ENCODE results near the gene RBMS1. TPM values are rescaled to one million over a fixed set of nuclear protein-coding genes. Genes with fewer than 3 reads are reported as not detected.

RBMS1 gene
- total and polyA plus RNA-seq, 2 of the 13 experiments (the other 11 are each of a cell fraction or from before 2014, with no cell fraction given), result 55.5 to 110 TPM

- TF ChIP-seq ZNF878 (CRISPR knock-in tag; IDR thresholded peaks at IDR 0.05), result peak; percentile 52; the same call in 1 of the 2 replicates
- TF ChIP-seq MTA1 (CRISPR knock-in tag; IDR thresholded peaks at IDR 0.05; ENCODE audit: borderline replicate concordance), result peak; percentile 82; the same call in 1 of the 2 replicates
- TF ChIP-seq ZFX (CRISPR knock-in tag; IDR thresholded peaks at IDR 0.05; ENCODE audit: low read depth), result peak; percentile 76
- peak; percentile 89 for TF ChIP-seq ZNF704 (CRISPR knock-in tag; IDR thresholded peaks at IDR 0.05; ENCODE audit: borderline replicate concordance)
- no peak; the same call in 1 of the 2 replicates for TF ChIP-seq ZNF484 (CRISPR knock-in tag; IDR thresholded peaks at IDR 0.05; ENCODE audit: borderline replicate concordance, low read depth)
- TF ChIP-seq HOXD1 (CRISPR knock-in tag; IDR thresholded peaks at IDR 0.05), result no peak
- TF ChIP-seq ZNF792 (CRISPR knock-in tag; IDR thresholded peaks at IDR 0.05), result peak; percentile 24; the same call in 1 of the 2 replicates
- peak; percentile 81; the same call in 1 of the 2 replicates for TF ChIP-seq RAD51 (IDR thresholded peaks at IDR 0.05; ENCODE audit: borderline replicate concordance)
- peak; percentile 85 for TF ChIP-seq ZNF547 (CRISPR knock-in tag; IDR thresholded peaks at IDR 0.05)
- no peak; the same call in 1 of the 2 replicates for TF ChIP-seq POLR2AphosphoS5 (IDR thresholded peaks at IDR 0.05; ENCODE audit: low read depth, low read length)
- TF ChIP-seq KLF12 (CRISPR knock-in tag; IDR thresholded peaks at IDR 0.05; ENCODE audit: borderline replicate concordance), result peak; percentile 69; the same call in 1 of the 2 replicates
- peak; percentile 95; the same call in 1 of the 2 replicates for TF ChIP-seq TOPORS (CRISPR knock-in tag; IDR thresholded peaks at IDR 0.05)
- no peak for TF ChIP-seq RARA (CRISPR knock-in tag; IDR thresholded peaks at IDR 0.05)
- 0 out of 2 replicates have a peak, but pooled peaks have one; percentile 19 for TF ChIP-seq ZNF746 (CRISPR knock-in tag; IDR thresholded peaks at IDR 0.05)
- TF ChIP-seq ZNF205 (CRISPR knock-in tag; IDR thresholded peaks at IDR 0.05), result peak; percentile 39; the same call in 1 of the 2 replicates
- no peak for TF ChIP-seq RBM39 (IDR thresholded peaks at IDR 0.05; ENCODE audit: low read depth, low read length, poor library complexity, severe bottlenecking)
- no peak for TF ChIP-seq MAFG (CRISPR knock-in tag; IDR thresholded peaks at IDR 0.05)
- TF ChIP-seq ZKSCAN1 (IDR thresholded peaks at IDR 0.05; ENCODE audit: low read length), result no peak
- TF ChIP-seq PHB2 (IDR thresholded peaks at IDR 0.05; ENCODE audit: partially characterized antibody), result no peak
- no peak for TF ChIP-seq ZSCAN20 (CRISPR knock-in tag; IDR thresholded peaks at IDR 0.05; ENCODE audit: borderline replicate concordance)
- TF ChIP-seq HBP1 (CRISPR knock-in tag; IDR thresholded peaks at IDR 0.05; ENCODE audit: low read depth), result 0 out of 2 replicates have a peak, but pooled peaks have one; percentile 30
- 0 out of 2 replicates have a peak, but pooled peaks have one; percentile 27 for TF ChIP-seq SMYD3 (CRISPR knock-in tag; IDR thresholded peaks at IDR 0.05)
- TF ChIP-seq SP1 (IDR thresholded peaks at IDR 0.05), result no peak
- 0 out of 2 replicates have a peak, but pooled peaks have one; percentile 9 for TF ChIP-seq SP1 (CRISPR knock-in tag; IDR thresholded peaks at IDR 0.05)
- TF ChIP-seq NFATC3 (CRISPR knock-in tag; IDR thresholded peaks at IDR 0.05), result no peak
- TF ChIP-seq SP5 (CRISPR knock-in tag; IDR thresholded peaks at IDR 0.05; ENCODE audit: borderline replicate concordance, low read depth), result no peak
- TF ChIP-seq HOXA9 (CRISPR knock-in tag; IDR thresholded peaks at IDR 0.05; ENCODE audit: borderline replicate concordance), result no peak; the same call in 1 of the 2 replicates
Observed at GRCh38 chr2:160269803-160270570, 223.6 kb downstream of the RBMS1 start (continued).

Measured in HepG2 (cell line).